HG03575 (cell line): Measurements from ENCODE around the gene COL4A4.

ENCODE experiments used
- ATAC-seq: cut with Tn5 transposase; IDR thresholded peaks from one replicate; pipeline ENCODE4 v1.9.1; 2021; ENCODE audit not compliant: unreplicated experiment, insufficient number of reproducible peaks, low FRiP score; ENCODE audit errors: extremely low read depth

The COL4A4 gene

GRCh38 chr2:227000123-227000522, 163.9 kb downstream of the COL4A4 start:
- ATAC-seq, result no peak

- ATAC-seq, result no peak
Measured at GRCh38 chr2:226999661-227000060, 164.3 kb downstream of the COL4A4 start.

DNA sequence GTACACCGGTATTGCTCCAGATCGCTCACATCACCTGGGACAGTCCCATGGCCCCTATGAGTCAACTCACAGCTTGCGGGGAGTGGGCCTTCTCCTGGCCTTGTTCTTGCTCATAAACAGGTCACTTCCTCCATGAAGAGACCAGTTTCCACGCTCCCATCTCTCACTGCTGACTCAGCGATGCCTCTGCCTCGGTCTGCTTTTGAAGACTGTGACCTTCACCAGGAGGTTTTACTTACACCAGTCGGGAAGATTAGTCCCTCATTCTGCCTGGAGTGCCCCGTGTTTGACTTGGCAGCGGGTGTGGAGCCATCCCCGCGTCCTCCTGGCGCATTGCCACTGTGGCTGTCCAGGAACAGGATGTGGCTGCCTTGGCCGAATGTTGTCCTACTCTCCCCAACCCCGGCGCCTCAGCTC, 168.4 kb downstream of the COL4A4 start:
- no peak for ATAC-seq

DNA sequence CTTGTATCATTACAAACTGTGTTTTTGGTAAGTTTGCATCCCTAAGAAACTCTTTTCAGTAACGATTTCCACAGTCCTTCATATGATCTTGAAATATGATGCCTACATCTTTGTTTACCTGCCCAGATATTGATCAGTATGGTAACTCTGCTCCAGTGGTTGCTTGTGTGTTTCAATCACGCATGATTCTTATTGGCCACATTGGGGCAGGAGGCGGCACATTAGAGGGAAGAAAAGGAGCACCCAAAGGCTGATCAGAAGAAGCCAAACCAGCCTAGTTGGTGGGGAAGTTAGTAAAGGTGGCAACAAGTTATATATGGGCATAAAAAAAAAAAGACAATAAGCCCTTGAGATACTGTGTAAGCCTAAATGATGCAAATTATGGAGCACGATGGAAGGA, 169.2 kb downstream of the COL4A4 start:
- no peak for ATAC-seq

DNA sequence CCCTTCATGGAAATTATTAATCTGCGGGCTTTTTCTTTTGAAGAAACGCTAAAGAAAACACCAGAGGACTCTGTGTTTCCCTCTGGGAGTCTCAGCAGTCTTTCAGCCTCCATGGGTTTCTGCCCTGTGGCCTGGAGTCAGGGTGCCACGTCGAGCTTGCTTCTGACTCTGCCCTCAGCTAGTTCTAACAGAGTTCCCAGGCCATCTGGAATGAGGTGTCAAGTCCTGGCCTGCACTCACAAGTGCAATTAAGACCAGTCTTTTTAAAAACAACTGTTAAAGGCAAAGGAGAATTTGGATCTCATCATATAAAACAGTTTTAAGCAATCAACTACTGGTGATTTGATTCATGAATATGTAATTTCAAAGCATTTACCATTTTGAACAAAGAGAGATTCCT, 170.8 kb downstream of the COL4A4 start:
- no peak for ATAC-seq

DNA sequence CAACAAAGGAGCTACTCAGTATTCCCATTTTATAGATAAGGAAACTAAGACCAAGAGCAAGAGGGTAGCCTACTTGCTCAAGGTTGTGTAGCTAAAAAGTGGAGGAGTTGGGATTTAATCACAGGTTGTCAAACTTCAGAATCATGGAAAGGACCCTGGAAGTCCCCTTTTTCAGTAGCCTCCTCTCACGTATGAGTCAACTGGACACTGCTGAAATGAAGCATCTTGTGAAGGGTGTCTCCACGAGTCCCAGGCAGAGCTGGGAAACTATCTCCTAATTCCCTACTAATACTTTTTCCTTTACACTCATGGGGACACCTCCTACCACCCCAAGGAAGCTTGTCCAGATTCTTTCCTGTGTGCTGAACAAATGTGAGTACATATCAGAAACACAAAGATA, 172.3 kb downstream of the COL4A4 start:
- ATAC-seq, result no peak

- ATAC-seq, result no peak
Measured at GRCh38 chr2:226985583-226985946, 178.4 kb downstream of the COL4A4 start.

- peak; percentile 92 for ATAC-seq
Measured at GRCh38 chr2:226984750-226985582, 179.0 kb downstream of the COL4A4 start.

- no peak for ATAC-seq
Measured at GRCh38 chr2:226983895-226984749, 179.9 kb downstream of the COL4A4 start.

GRCh38 chr2:226981791-226982326, 182.1 kb downstream of the COL4A4 start:
- no peak for ATAC-seq

DNA sequence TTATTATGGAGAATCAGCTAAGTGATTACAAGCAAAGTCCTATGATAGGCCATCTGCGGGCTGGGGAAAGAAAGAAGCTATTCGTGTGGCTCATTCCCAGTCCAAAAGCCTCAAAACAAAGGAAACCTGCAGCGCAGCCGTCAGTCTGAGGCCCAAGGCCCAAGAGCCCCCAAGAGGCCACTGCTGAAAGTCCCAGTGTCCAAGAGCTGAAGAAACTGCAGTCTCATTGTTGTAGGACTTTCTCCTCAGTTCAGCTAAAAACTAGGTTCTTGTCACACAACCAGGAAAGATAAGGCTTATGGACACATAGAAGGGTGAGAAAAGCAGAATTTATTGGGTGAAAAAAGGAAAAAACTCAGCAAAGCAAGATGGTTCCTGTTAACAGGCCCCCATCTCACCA, 185.0 kb downstream of the COL4A4 start:
- ATAC-seq, result no peak

DNA sequence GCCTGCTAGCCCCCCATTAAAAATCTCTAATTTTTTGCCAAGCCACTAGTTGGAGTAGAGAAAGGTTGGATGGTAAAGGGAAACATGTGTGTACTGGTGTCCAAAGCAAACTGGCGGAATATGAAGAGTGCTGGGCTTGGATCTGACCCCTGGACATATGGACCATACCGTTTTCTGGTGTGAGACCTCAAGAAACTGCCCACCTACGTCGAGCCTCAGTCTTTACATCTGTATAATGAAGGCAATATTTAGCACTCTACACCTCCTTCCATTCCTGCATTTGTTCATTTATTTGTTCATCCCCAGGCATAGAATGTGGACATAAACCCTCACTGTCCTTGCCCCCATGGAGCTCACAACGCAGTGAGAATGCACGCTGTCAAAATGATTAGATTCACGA, 185.7 kb downstream of the COL4A4 start:
- ATAC-seq, result no peak

GRCh38 chr2:226977775-226978190, 186.2 kb downstream of the COL4A4 start:
- ATAC-seq, result no peak

DNA sequence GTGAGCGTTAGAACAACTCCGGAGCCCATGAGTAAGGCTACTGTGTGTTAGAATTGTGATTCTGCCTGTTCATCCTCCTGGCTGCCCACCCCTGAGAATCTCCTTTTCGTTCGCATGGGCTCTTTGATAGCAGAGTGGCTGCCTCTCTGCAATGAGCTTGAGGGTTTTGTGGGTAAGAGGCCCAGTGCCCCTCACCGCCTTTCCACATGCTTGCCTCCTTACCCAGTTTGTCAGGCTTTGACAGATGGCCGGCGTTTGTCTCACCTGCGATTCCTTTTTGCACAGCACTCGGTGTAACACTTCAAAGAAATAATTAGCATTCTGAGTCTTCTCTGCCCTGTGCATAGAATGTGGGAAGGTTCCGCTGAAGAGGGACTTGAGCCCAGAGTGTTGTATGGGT, 190.2 kb downstream of the COL4A4 start:
- no peak for ATAC-seq

DNA sequence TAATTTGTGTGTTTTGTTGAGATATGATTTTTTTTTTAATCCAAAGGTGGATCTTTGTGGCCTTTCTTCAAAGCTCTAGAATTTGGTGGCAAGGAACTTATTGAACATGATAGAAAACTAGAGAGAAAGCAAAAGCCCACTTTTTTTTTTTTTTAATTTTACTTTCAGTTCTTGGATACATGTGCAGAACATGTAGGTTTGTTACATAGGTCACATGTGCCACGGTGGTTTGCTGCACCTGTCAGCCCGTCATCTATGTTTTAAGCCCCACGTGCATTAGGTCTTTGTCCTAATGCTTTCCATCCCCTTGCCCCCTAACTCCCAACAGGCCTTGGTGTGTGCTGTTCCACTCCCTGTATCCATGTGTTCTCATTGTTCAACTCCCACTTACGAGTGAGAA, 192.2 kb downstream of the COL4A4 start:
- no peak for ATAC-seq

GRCh38 chr2:226971084-226971483, 192.9 kb downstream of the COL4A4 start:
- ATAC-seq, result no peak

GRCh38 chr2:226970362-226970761, 193.6 kb downstream of the COL4A4 start:
- no peak for ATAC-seq

GRCh38 chr2:226969417-226970080, 194.5 kb downstream of the COL4A4 start:
- no peak for ATAC-seq

GRCh38 chr2:226965376-226965775, 198.6 kb downstream of the COL4A4 start:
- no peak for ATAC-seq
